PC-3 (cell line): ENCODE measurements around the gene RER1. TPM values are rescaled to one million over a fixed set of nuclear protein-coding genes. Genes with fewer than 3 reads are reported as not detected.

Source experiments
- ATAC-seq: fragments of 200-7000 bp; cut with Tn5 transposase; 2 replicates; pipeline ENCODE4 v1.9.1; 2020; ENCODE audit warnings: mild to moderate bottlenecking, moderate library complexity
- BruUV-seq: library from RNA; stranded (reverse); fragments of 400-500 nt; replicated peaks from 2 replicates; lab custom pipeline; 2021; lab: Mats Ljungman, UMichigan
- CTCF ChIA-PET: fragments of 300-600 bp; sonication (Branson Sonifier 250); formaldehyde crosslinking; loops from one replicate; lab custom pipeline; 2022; ENCODE audit warnings: antibody characterized with exemption; lab: Charles Lee
- POLR2A ChIA-PET: fragments of 300-600 bp; sonication (Branson Sonifier 250); formaldehyde crosslinking; loops from one replicate; lab custom pipeline; 2022; ENCODE audit warnings: antibody characterized with exemption; ENCODE audit not compliant: unreplicated experiment; lab: Charles Lee
- DNase-seq: peaks from one replicate; pipeline ENCODE4 v3.0.0-alpha.2; 2015
- H2AFZ ChIP-seq: fragments of 300-600 bp; sonication (generic); 2 replicates; pipeline ENCODE4 v1.6.0; 2016; ENCODE audit warnings: antibody characterized with exemption, low read length
- H3F3A ChIP-seq: fragments of 300-600 bp; sonication (generic); one replicate; pipeline ENCODE4 v1.6.0; 2017; ENCODE audit warnings: antibody characterized with exemption, low read length, control low read depth, mild to moderate bottlenecking; ENCODE audit not compliant: unreplicated experiment
- H3K27ac ChIP-seq: fragments of 300-600 bp; sonication (generic); 2 replicates; pipeline ENCODE4 v1.5.1; 2016; ENCODE audit warnings: mild to moderate bottlenecking, low read length
- H3K27me3 ChIP-seq: fragments of 300-600 bp; sonication (generic); 2 replicates; pipeline ENCODE4 v1.6.1; 2016; ENCODE audit warnings: low read length, mixed read lengths
- H3K36me3 ChIP-seq: fragments of 300-600 bp; sonication (generic); 2 replicates; pipeline ENCODE4 v1.6.1; 2016; ENCODE audit warnings: low read depth, mixed run types, low read length, mixed read lengths
- H3K4me1 ChIP-seq: fragments of 300-600 bp; sonication (generic); 2 replicates; pipeline ENCODE4 v1.5.1; 2016; ENCODE audit warnings: low read length; ENCODE audit not compliant: insufficient read depth
- H3K4me2 ChIP-seq: fragments of 300-600 bp; sonication (generic); 2 replicates; pipeline ENCODE4 v1.6.0; 2016; ENCODE audit warnings: low read length
- H3K4me3 ChIP-seq: fragments of 300-600 bp; sonication (generic); 2 replicates; pipeline ENCODE4 v1.5.1; 2016; ENCODE audit warnings: mild to moderate bottlenecking, low read length, mixed read lengths
- H3K79me2 ChIP-seq: fragments of 300-600 bp; sonication (generic); 2 replicates; pipeline ENCODE4 v1.6.1; 2017; ENCODE audit warnings: low read length, mixed read lengths
- H3K9ac ChIP-seq: fragments of 300-600 bp; sonication (generic); 2 replicates; pipeline ENCODE4 v1.6.0; 2016; ENCODE audit warnings: mild to moderate bottlenecking, low read length
- H3K9me2 ChIP-seq: fragments of 300-600 bp; sonication (generic); replicated peaks from 2 replicates; pipeline ENCODE4 v1.6.1; 2016; ENCODE audit warnings: mixed run types, low read length, mixed read lengths
- H3K9me3 ChIP-seq: fragments of 300-600 bp; sonication (generic); 2 replicates; pipeline ENCODE4 v1.6.1; 2016; ENCODE audit warnings: low read length, mixed read lengths
- H4K20me1 ChIP-seq: fragments of 300-600 bp; sonication (generic); 2 replicates; pipeline ENCODE4 v1.6.1; 2016; ENCODE audit warnings: low read length, mixed read lengths
- CTCF ChIP-seq: fragments of 300-600 bp; sonication (generic); conservative IDR thresholded peaks from 2 replicates; pipeline ENCODE4 v1.5.1; 2017; ENCODE audit warnings: antibody characterized with exemption, low read depth, mild to moderate bottlenecking, low read length
- EZH2 ChIP-seq: fragments of 300-600 bp; sonication (generic); IDR thresholded peaks from one replicate; pipeline ENCODE4 v1.6.1; 2017; ENCODE audit warnings: antibody characterized with exemption, mild to moderate bottlenecking, low read length; ENCODE audit not compliant: unreplicated experiment
- EZH2phosphoT487 ChIP-seq: fragments of 300-600 bp; sonication (generic); IDR thresholded peaks from 2 replicates; pipeline ENCODE4 v1.6.1; 2018; ENCODE audit warnings: mild to moderate bottlenecking, antibody characterized with exemption, low read length, borderline replicate concordance
- intact Hi-C: fragments of 100-400 bp; cut with micrococcal nuclease; formaldehyde crosslinking; loops from 2 replicates; pipeline ENCODE4 v1.9.0; 2023
- total RNA-seq: library from RNA; depleted of rRNA; stranded (reverse); fragments of >200 nt; gene quantifications from 2 replicates; pipeline ENCODE4 v1.2.3, GENCODE V29; 2014

The RER1 gene
- total RNA-seq, 1 experiment from 2014 or later: 160 TPM

DNA sequence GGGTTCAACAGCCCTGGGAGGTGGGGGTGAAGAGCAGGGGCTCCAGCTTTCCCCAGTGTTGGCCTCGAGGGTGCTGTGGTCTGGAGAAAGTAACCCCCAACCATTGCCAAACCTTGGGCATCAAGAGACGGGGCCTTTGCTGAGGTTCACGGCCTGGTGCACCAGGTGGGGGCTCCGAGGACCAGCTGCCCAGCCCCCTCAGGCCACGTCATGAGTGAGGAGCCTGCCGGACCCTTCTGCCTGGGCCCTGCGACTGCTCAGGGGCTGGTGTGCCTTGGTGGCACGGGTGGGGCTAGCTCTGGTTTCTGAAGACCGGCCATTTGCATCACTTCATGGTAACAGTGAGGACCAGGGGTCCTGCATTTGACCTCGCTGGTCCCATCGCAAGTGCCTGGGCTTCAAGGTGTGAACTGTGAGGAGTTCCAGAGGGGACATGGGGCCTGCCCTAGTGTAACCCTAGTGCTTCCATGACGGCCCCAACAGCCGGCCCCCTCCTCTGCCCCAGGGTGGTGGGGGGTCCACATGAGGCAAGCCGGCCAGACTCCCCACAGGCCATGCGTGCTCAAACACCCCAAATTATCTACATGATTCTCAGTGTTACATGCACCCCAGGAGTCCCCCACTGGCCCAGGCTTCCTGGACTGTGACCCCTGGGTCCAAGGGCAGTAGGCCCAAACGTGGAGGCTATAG is 13.7 kb upstream of the RER1 start:
- no peaks in the 10 kb centered on the region for H3K79me2 ChIP-seq
- no peaks in the 10 kb centered on the region for H3K9me3 ChIP-seq
- H3K9ac ChIP-seq: no peak overlapping the region
- H3K4me3 ChIP-seq: no peak overlapping the region
- H3K27me3 ChIP-seq: no peaks in the 10 kb centered on the region
- no peaks in the 10 kb centered on the region for H3K9me2 ChIP-seq
- TF ChIP-seq EZH2phosphoT487 (no peak), CTCF (no peak), EZH2 (no peak)
- no peak overlapping the region for H3K27ac ChIP-seq
- H2AFZ ChIP-seq: no peak overlapping the region
- ChIA-PET CTCF (no interaction called here), POLR2A (no interaction called here)
- ATAC-seq (no peak), DNase-seq (no peak)
- no peaks in the 10 kb centered on the region for H4K20me1 ChIP-seq
- H3K4me1 ChIP-seq: peaks cover 6% of the 10 kb centered on the region
- BruUV-seq: no TSS peak
- H3F3A ChIP-seq: no peaks in the 10 kb centered on the region
- H3K4me2 ChIP-seq: no peak overlapping the region
- H3K36me3 ChIP-seq: no peaks in the 10 kb centered on the region
- intact Hi-C loops: no loop called here

DNA sequence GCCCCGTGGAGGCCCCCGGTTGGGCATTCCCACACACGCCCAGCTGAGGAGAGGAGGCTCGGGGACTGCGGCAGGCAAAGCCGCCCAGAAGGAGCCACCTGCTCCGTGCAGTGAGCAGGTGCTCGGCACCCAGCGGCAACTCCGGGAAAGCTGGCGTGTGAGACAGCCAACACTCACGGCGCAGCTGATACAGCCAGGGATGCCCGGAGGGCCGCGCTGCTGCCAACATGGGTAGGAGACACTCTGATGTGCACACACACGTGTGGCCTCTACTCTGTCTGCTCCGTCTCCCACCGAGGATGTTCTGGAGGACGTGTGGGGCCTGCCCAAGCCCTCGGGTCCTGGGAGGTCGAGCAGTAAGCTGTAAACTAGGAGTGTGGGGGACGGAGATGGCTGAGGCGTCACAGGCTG is 13.2 kb upstream of the RER1 start:
- H3K27me3 ChIP-seq: no peaks in the 10 kb centered on the region
- H3K4me3 ChIP-seq: no peak overlapping the region
- DNase-seq (no peak), ATAC-seq (no peak)
- H3K4me1 ChIP-seq: peaks cover under 1% of the 10 kb centered on the region
- no peaks in the 10 kb centered on the region for H3K9me3 ChIP-seq
- intact Hi-C loops: no loop called here
- H3K4me2 ChIP-seq: no peak overlapping the region
- BruUV-seq: no TSS peak
- POLR2A ChIA-PET: no interaction called here
- no peak for TF ChIP-seq EZH2
- no peak for TF ChIP-seq EZH2phosphoT487
- TF ChIP-seq CTCF: no peak
- no peaks in the 10 kb centered on the region for H3K79me2 ChIP-seq
- no peak overlapping the region for H3K9ac ChIP-seq
- H2AFZ ChIP-seq: no peak overlapping the region
- no peaks in the 10 kb centered on the region for H3F3A ChIP-seq
- no peaks in the 10 kb centered on the region for H3K9me2 ChIP-seq
- H3K27ac ChIP-seq: no peak overlapping the region
- CTCF ChIA-PET: no interaction called here
- no peaks in the 10 kb centered on the region for H3K36me3 ChIP-seq
- no peaks in the 10 kb centered on the region for H4K20me1 ChIP-seq

GRCh38 chr1:2378956-2379732 is 12.5 kb upstream of the RER1 start:
- H3K9ac ChIP-seq: no peak overlapping the region
- H3K27me3 ChIP-seq: no peaks in the 10 kb centered on the region
- no peak overlapping the region for H3K27ac ChIP-seq
- BruUV-seq: no TSS peak
- no peaks in the 10 kb centered on the region for H3K36me3 ChIP-seq
- POLR2A ChIA-PET: no interaction called here
- CTCF ChIA-PET: no interaction called here
- no peak overlapping the region for H3K4me3 ChIP-seq
- no peak overlapping the region for H3K4me2 ChIP-seq
- H3K9me2 ChIP-seq: no peaks in the 10 kb centered on the region
- H3K4me1 ChIP-seq: no peaks in the 10 kb centered on the region
- no peaks in the 10 kb centered on the region for H3K9me3 ChIP-seq
- H4K20me1 ChIP-seq: no peaks in the 10 kb centered on the region
- TF ChIP-seq EZH2phosphoT487 (no peak), CTCF (no peak), EZH2 (no peak)
- no peak overlapping the region for H2AFZ ChIP-seq
- H3K79me2 ChIP-seq: no peaks in the 10 kb centered on the region
- no peak for ATAC-seq
- intact Hi-C loops: no loop called here
- DNase-seq: no peak
- no peaks in the 10 kb centered on the region for H3F3A ChIP-seq
